ENCODE data around the gene COA6. TPM values are rescaled to one million over a fixed set of nuclear protein-coding genes. Genes with fewer than 3 reads are reported as not detected.

The COA6 gene
- total RNA-seq, 2 donors from 2014 or later, result 55.3 to 58.2 TPM

DNA sequence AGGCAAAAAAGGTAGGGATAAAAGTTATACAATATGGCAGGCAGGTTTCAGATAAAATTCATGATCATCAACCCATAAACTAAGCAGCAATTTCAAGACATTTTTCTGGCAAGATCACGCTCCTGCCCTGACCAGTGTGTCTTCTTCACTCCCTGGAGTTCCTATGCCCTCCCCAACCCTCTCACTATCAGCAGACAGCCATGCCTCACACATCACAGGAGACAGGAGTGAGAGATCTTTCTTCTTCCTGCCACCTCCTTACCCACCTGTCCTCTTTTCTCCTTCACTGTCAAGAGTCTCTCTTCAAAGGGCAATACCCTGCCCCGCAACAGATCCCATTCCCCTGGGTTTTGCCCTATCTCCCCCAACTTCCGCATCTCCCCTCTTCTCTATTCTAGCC is 28.4 kb downstream of the COA6 start:
- Mint-ChIP-seq H3K36me3 (ENCODE audit: insufficient read depth in 2 of 2) (peaks cover 3 to 5% of the 10 kb centered on the region in 2 donors), H3K27me3 (ENCODE audit: low read depth) (no peaks in the 10 kb centered on the region), H3K4me3 (peak overlapping the region; percentile 45 to 91), H3K9me3 (no peaks in the 10 kb centered on the region), H3K4me1 (ENCODE audit: low read depth) (peaks cover 73% of the 10 kb centered on the region), H3K27ac (peak overlapping the region; percentile 87)
- no peak for ATAC-seq (replicated peaks in 1 of 2)
- DNase-seq, result no peak

DNA sequence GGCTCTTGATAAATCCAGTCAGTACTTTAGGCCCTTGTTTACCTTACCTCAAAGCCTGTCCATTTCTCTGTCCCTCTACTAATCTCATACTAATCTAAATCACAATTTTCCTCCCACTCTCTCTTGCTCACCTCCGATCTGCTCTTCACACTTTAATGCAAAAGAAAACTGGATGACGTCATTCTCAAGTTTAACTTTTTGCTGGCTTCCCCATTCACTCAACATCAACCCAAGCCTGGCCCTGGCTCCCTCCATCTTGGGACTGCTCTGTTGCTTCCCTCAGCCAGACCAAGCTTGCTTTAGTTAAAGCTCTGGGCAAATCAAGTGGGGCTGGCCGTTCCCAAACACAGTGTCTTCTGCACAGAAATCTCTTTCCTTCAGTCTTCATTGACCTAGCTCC is 29.7 kb downstream of the COA6 start:
- Mint-ChIP-seq H3K27me3 (ENCODE audit: low read depth) (no peaks in the 10 kb centered on the region), H3K27ac (peak overlapping the region; percentile 58), H3K4me3 (peak overlapping the region; percentile 2 to 5), H3K9me3 (no peaks in the 10 kb centered on the region), H3K4me1 (ENCODE audit: low read depth) (peaks cover 79% of the 10 kb centered on the region), H3K36me3 (ENCODE audit: insufficient read depth in 2 of 2) (peaks cover 0 to 2% of the 10 kb centered on the region in 2 donors)
- ATAC-seq (replicated peaks in 1 of 2) (no peak), DNase-seq (no peak)

DNA sequence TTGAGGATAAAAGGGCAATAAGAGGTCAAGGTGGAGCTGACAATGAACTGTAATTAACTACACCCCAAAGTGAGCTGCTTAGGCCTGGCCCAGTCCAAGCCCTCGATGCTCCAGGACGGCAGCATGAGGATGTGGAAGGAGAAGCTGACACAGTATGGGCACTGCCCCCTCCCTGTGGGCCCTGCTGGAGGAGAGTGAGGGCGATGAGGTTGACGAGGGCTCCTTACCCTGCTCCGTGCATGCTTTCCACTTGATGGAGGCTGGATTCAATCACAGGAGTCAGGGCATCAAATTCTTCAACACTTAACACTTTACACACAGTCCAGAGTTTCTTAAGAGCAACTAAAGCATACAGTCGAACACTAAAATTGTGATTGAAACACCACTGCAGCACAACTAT is 32.4 kb downstream of the COA6 start:
- no peak overlapping the region for H3K4me3 Mint-ChIP-seq
- H3K4me1 Mint-ChIP-seq (ENCODE audit: low read depth), result peaks cover 71% of the 10 kb centered on the region

GRCh38 chr1:234406871-234407270 is 33.6 kb downstream of the COA6 start:
- Mint-ChIP-seq H3K4me3 (no peak overlapping the region), H3K27ac (peak overlapping the region; percentile 66), H3K4me1 (ENCODE audit: low read depth) (peaks cover 60% of the 10 kb centered on the region), H3K9me3 (no peaks in the 10 kb centered on the region), H3K36me3 (ENCODE audit: insufficient read depth in 2 of 2) (peaks cover 0 to 5% of the 10 kb centered on the region in 2 donors), H3K27me3 (ENCODE audit: low read depth) (no peaks in the 10 kb centered on the region)
- no peak for ATAC-seq (replicated peaks in 1 of 2)
- DNase-seq, result no peak

More for the DNA sequence above, 32.4 kb downstream of the COA6 start:
- peaks cover 0 to 5% of the 10 kb centered on the region in 2 donors for H3K36me3 Mint-ChIP-seq (ENCODE audit: insufficient read depth in 2 of 2)
- no peaks in the 10 kb centered on the region for H3K9me3 Mint-ChIP-seq
- no peak overlapping the region for H3K27ac Mint-ChIP-seq
- ATAC-seq (replicated peaks in 1 of 2), result no peak
- no peaks in the 10 kb centered on the region for H3K27me3 Mint-ChIP-seq (ENCODE audit: low read depth)
- DNase-seq, result no peak

DNA sequence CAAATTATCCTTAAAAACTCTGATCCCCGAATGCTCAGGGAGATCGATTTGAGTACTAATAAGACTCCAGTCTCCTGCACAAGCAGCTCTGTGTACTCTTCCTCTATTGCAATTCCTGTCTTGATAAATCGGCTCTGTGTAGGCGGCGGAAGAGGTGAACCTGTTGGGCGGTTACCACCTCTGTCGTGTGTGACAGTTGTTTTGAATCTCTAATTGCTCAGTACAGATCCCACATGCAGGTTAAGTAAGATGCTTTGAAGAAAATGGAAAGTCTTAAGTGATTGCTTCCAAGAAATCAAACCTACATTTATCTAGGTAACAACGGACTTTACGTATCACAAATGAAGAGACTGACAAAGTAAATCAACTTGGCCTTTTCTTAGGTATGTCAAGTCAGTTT is 35.5 kb downstream of the COA6 start:
- peaks cover 0 to 5% of the 10 kb centered on the region in 2 donors for H3K36me3 Mint-ChIP-seq (ENCODE audit: insufficient read depth in 2 of 2)
- peaks cover 48% of the 10 kb centered on the region for H3K4me1 Mint-ChIP-seq (ENCODE audit: low read depth)
- peak overlapping the region; percentile 58 for H3K27ac Mint-ChIP-seq
- ATAC-seq (replicated peaks in 1 of 2) (peak; percentile 95), DNase-seq (peak; percentile 65 to 77)
- no peaks in the 10 kb centered on the region for H3K27me3 Mint-ChIP-seq (ENCODE audit: low read depth)
- peak overlapping the region; percentile 59 to 70 for H3K4me3 Mint-ChIP-seq
- no peaks in the 10 kb centered on the region for H3K9me3 Mint-ChIP-seq

DNA sequence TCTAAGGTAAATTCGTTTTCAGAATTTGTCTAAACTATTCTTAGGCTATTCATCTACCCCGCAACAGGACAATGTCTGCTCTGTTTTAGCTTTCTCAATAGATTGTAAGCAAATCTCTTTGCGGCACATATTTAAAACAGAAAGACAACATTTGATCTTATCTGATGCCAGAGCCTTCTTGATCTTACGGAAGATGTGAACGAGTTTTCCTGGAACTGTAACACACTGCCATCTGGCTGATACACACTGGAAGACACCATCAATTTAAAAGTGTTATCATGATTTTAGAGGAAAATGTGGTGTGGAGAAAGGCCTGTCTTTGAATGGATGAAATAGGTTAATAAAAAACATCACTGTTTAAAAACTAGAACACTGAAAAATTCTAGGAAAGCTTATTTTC is 36.1 kb downstream of the COA6 start:
- Mint-ChIP-seq H3K9me3 (no peaks in the 10 kb centered on the region), H3K36me3 (ENCODE audit: insufficient read depth in 2 of 2) (peaks cover 0 to 5% of the 10 kb centered on the region in 2 donors), H3K27me3 (ENCODE audit: low read depth) (no peaks in the 10 kb centered on the region), H3K27ac (peak overlapping the region; percentile 58), H3K4me3 (peak overlapping the region; percentile 70 to 82), H3K4me1 (ENCODE audit: low read depth) (peaks cover 48% of the 10 kb centered on the region)
- ATAC-seq (replicated peaks in 1 of 2) (peak; percentile 59 to 64), DNase-seq (peak; percentile 9 to 15)

DNA sequence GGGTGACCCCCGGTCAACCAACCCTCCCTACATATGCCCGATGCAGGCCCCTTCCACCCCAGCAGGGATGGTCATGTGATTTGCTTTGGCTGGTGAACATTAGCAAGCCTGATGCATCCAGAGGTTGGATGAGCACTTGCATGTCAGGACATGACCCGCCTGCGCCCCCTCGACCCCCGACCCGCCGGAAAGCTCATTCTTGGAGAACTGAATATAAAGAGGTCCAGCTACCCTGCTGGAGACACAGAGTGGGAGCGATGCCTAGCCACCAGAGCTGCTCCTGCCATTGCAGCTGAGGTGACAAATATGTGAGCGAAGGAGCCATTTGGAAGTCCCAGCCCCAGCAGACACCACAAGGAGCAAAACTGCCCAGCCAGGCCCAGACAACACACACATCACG is 39.6 kb downstream of the COA6 start:
- no peak overlapping the region for H3K27ac Mint-ChIP-seq
- no peaks in the 10 kb centered on the region for H3K27me3 Mint-ChIP-seq (ENCODE audit: low read depth)
- no peak for ATAC-seq (replicated peaks in 1 of 2)
- peaks cover 3 to 12% of the 10 kb centered on the region in 2 donors for H3K36me3 Mint-ChIP-seq (ENCODE audit: insufficient read depth in 2 of 2)
- H3K4me1 Mint-ChIP-seq (ENCODE audit: low read depth), result peaks cover 21% of the 10 kb centered on the region
- no peak overlapping the region for H3K4me3 Mint-ChIP-seq
- H3K9me3 Mint-ChIP-seq, result no peaks in the 10 kb centered on the region
- DNase-seq, result no peak

GRCh38 chr1:234413485-234413884 is 40.2 kb downstream of the COA6 start:
- ATAC-seq (replicated peaks in 1 of 2), result no peak
- no peaks in the 10 kb centered on the region for H3K27me3 Mint-ChIP-seq (ENCODE audit: low read depth)
- no peaks in the 10 kb centered on the region for H3K9me3 Mint-ChIP-seq
- H3K4me3 Mint-ChIP-seq, result no peak overlapping the region
- DNase-seq, result no peak
- H3K27ac Mint-ChIP-seq, result no peak overlapping the region
- peaks cover 15% of the 10 kb centered on the region for H3K4me1 Mint-ChIP-seq (ENCODE audit: low read depth)
- H3K36me3 Mint-ChIP-seq (ENCODE audit: insufficient read depth in 2 of 2), result peaks cover 3 to 12% of the 10 kb centered on the region in 2 donors

DNA sequence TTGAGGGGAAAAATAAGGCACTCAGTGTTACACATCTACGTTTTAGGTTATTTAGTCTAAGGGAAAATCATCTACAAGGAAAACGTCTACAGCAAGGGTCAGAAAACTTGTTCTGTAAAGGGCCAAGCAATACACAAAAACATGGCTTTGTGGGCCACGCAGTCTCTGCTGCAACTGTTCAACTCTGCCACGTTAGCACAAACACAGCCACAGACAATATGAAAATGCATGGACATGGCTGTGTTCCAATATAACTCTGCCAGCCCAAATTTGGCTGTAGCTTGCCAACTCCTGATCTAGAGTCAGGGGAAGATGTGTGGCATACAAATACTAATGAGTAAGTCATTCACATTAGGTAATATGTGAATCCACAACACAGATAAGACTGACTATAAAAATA is 40.7 kb downstream of the COA6 start:
- H3K27ac Mint-ChIP-seq, result no peak overlapping the region
- H3K36me3 Mint-ChIP-seq (ENCODE audit: insufficient read depth in 2 of 2), result peaks cover 3 to 10% of the 10 kb centered on the region in 2 donors
- no peaks in the 10 kb centered on the region for H3K27me3 Mint-ChIP-seq (ENCODE audit: low read depth)
- H3K4me3 Mint-ChIP-seq, result no peak overlapping the region
- no peak for ATAC-seq (replicated peaks in 1 of 2)
- DNase-seq, result no peak
- H3K4me1 Mint-ChIP-seq (ENCODE audit: low read depth), result peaks cover 10% of the 10 kb centered on the region
- no peaks in the 10 kb centered on the region for H3K9me3 Mint-ChIP-seq

DNA sequence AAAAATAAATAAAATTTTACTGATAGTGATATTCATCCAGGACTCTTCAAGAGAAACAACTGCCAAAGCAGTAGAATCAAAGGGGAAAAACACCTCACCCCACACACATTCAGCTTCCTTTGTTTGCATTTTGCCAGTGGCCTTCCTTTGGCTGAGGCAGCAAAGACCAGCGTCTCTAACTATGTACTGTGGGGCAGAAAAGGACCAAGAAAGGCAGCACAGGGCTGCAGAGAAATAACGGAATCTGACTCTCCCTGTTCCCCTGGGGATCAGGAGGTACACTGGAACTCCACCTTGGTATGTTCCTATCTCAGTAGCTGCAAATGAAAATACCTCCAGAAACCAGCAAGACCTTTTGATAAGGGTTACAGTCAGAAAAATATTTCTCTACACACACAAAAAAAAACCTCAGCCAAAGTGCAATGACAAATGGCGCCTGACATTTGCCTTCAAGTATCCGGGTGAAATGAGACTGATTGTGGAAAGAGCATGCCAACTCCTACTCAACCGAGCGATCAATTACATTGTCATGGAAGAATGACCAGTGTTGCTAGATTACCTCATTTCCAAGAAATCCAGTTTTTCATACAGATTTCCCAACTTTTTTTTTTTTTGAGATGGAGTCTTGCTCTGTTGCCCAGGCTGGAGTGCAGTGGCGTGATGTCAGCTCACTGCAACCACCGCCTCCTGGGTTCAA is 54.8 kb downstream of the COA6 start:
- Mint-ChIP-seq H3K4me3 (no peak overlapping the region), H3K27me3 (ENCODE audit: low read depth) (no peaks in the 10 kb centered on the region), H3K4me1 (ENCODE audit: low read depth) (peaks cover 7% of the 10 kb centered on the region), H3K36me3 (ENCODE audit: insufficient read depth in 2 of 2) (peaks cover 7 to 24% of the 10 kb centered on the region in 2 donors), H3K27ac (no peak overlapping the region), H3K9me3 (no peaks in the 10 kb centered on the region)
- DNase-seq (no peak), ATAC-seq (replicated peaks in 1 of 2) (no peak)

GRCh38 chr1:234429434-234429806 is 56.2 kb downstream of the COA6 start:
- Mint-ChIP-seq H3K9me3 (no peaks in the 10 kb centered on the region), H3K36me3 (ENCODE audit: insufficient read depth in 2 of 2) (peaks cover 9 to 21% of the 10 kb centered on the region in 2 donors), H3K4me3 (no peak overlapping the region), H3K27ac (peak overlapping the region; percentile 65), H3K27me3 (ENCODE audit: low read depth) (no peaks in the 10 kb centered on the region), H3K4me1 (ENCODE audit: low read depth) (peaks cover 17% of the 10 kb centered on the region)
- ATAC-seq (replicated peaks in 1 of 2) (no peak), DNase-seq (no peak)

DNA sequence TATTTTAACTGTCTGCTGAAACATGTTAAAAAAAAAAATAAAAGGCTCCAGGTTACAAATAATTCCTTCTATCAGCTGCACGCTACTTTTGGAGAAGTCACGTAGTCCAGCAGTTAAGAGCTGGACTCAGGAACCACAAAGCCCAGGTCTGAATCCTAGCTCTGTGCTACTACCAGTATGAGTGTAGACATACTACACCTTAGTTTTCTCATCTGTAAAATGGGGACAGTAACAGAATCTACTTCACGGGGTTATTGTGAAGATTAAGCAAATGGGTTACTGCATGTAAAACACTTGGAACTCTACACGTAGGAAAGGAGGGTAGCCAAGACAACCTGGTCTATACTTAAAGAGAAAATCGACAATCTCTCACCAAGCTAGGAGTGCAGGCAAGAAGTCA is 57.4 kb downstream of the COA6 start:
- H3K4me3 Mint-ChIP-seq, result no peak overlapping the region
- no peak overlapping the region for H3K27ac Mint-ChIP-seq
- H3K4me1 Mint-ChIP-seq (ENCODE audit: low read depth), result peaks cover 20% of the 10 kb centered on the region
- DNase-seq (no peak), ATAC-seq (replicated peaks in 1 of 2) (no peak)
- no peaks in the 10 kb centered on the region for H3K27me3 Mint-ChIP-seq (ENCODE audit: low read depth)
- H3K9me3 Mint-ChIP-seq, result no peaks in the 10 kb centered on the region
- peaks cover 12 to 26% of the 10 kb centered on the region in 2 donors for H3K36me3 Mint-ChIP-seq (ENCODE audit: insufficient read depth in 2 of 2)

- H3K4me3 Mint-ChIP-seq, result no peak overlapping the region
- DNase-seq (no peak), ATAC-seq (replicated peaks in 1 of 2) (no peak)
- peaks cover 12 to 23% of the 10 kb centered on the region in 2 donors for H3K36me3 Mint-ChIP-seq (ENCODE audit: insufficient read depth in 2 of 2)
- no peaks in the 10 kb centered on the region for H3K27me3 Mint-ChIP-seq (ENCODE audit: low read depth)
- peaks cover 20% of the 10 kb centered on the region for H3K4me1 Mint-ChIP-seq (ENCODE audit: low read depth)
- H3K9me3 Mint-ChIP-seq, result no peaks in the 10 kb centered on the region
- peak overlapping the region; percentile 72 for H3K27ac Mint-ChIP-seq
These were observed 58.0 kb downstream of the COA6 start for GRCh38 chr1:234431255-234431654.

Data from activated T-cell treated with anti-CD3 and anti-CD28 coated beads, Interleukin-2, amount 50 U/mL, for 72 hours (primary cell).